Duodenal mucosa (tissue), 2 donors: ENCODE data around the gene KRT84.

Experiments used
- H3K27ac ChIP-seq: one replicate; pipeline ENCODE4 v1.7.0; 2013; ENCODE audit warnings: low read depth, low read length
- H3K27me3 ChIP-seq, 2 donors: one replicate each; pipeline ENCODE4 v1.7.0; 2013; ENCODE audit warnings: low read length in 2 of 2, control low read depth in 1 of 2; ENCODE audit not compliant: insufficient read depth in 2 of 2, control insufficient read depth in 1 of 2
- H3K36me3 ChIP-seq, 2 donors: one replicate each; pipeline ENCODE4 v1.7.0; 2013; ENCODE audit warnings: low read length in 2 of 2, control low read depth in 1 of 2; ENCODE audit not compliant: insufficient read depth in 2 of 2, control insufficient read depth in 1 of 2
- H3K4me1 ChIP-seq, 2 donors: one replicate each; pipeline ENCODE4 v1.7.0; 2013; ENCODE audit warnings: low read length in 2 of 2, control low read depth in 1 of 2; ENCODE audit not compliant: insufficient read depth in 2 of 2, control insufficient read depth in 1 of 2
- H3K4me3 ChIP-seq, 2 donors: one replicate each; pipeline ENCODE4 v1.7.0; 2013; ENCODE audit warnings: low read length in 2 of 2, low read depth in 1 of 2
- H3K9ac ChIP-seq, 2 donors: one replicate each; pipeline ENCODE4 v1.7.0; 2013; ENCODE audit warnings: low read length in 2 of 2, low read depth in 1 of 2
- H3K9me3 ChIP-seq, 2 donors: one replicate each; pipeline ENCODE4 v1.7.0; 2013; ENCODE audit warnings: low read length in 2 of 2, control low read depth in 1 of 2; ENCODE audit not compliant: control insufficient read depth in 1 of 2

Gene KRT84

DNA sequence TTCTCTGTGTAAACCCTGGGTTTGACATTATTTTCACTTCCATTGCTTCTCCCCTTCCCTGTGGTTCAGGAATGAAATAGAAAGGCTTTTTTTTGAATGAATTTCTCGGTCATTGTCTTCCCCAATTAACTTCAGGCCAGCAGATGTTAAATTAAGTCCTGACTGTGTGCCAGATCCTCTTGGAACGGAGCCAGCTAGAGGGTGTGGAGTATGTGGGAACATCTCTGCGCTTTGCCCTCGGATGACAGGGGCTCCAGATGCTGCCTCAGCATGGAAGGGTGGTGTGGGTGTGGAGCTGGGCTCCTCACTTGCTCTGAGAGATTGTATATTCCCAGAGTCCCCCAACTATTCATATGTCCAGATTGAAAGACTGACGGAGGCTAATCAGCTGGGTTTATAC lies 31.3 kb downstream of the KRT84 start:
- Histone ChIP-seq H3K4me1 (no peaks in the 10 kb centered on the region), H3K27ac (no peak overlapping the region), H3K4me3 (no peak overlapping the region), H3K27me3 (peaks cover 0 to 4% of the 10 kb centered on the region in 2 donors), H3K9me3 (no peaks in the 10 kb centered on the region), H3K9ac (no peak overlapping the region), H3K36me3 (no peaks in the 10 kb centered on the region)

DNA sequence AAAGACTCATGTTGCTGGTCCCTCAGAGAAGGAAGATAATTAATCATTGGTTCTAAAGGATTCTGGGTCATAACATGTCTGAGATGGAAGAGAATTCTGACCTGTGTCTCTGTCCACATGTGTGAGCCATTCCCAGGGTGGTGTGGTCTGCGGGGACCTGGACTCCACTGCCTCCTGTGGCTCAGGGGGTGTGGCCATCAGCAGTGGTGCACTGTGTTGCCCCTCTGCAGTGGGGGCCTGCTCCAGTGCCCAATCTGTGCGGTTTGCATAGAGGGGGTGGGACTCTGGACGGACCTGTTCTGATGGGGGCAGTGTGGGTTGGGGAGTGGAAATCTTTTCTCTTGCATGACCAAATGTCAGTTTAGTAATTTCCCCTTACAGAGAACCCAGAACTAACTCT lies 31.7 kb downstream of the KRT84 start:
- H3K9ac ChIP-seq, result no peak overlapping the region
- H3K27me3 ChIP-seq, result peaks cover 0 to 4% of the 10 kb centered on the region in 2 donors
- no peaks in the 10 kb centered on the region for H3K9me3 ChIP-seq
- H3K36me3 ChIP-seq, result no peaks in the 10 kb centered on the region
- no peak overlapping the region for H3K4me3 ChIP-seq
- H3K4me1 ChIP-seq, result no peaks in the 10 kb centered on the region
- H3K27ac ChIP-seq, result no peak overlapping the region

DNA sequence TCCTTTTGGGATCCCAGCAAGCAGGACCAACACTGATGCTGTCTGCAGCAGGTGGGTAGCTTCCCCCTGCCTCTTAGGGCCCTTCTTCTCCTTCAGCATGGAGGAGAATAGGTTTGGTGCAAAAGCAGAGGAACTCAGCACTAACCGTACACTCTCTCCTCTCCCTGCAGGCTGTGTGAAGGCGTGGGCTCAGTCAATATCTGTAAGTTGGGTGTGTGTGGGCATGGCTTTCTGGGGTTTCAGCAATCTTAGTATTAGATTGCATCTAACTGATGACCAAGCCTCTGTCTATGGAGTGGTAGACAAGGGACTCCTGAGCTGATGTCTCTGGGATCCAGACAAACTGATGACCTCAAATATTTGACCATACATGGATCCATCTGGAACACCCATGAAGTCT lies 32.5 kb downstream of the KRT84 start:
- Histone ChIP-seq H3K9ac (no peak overlapping the region), H3K27me3 (peaks cover 0 to 4% of the 10 kb centered on the region in 2 donors), H3K4me3 (no peak overlapping the region), H3K4me1 (peaks cover 0 to 5% of the 10 kb centered on the region in 2 donors), H3K36me3 (no peaks in the 10 kb centered on the region), H3K27ac (no peak overlapping the region), H3K9me3 (no peaks in the 10 kb centered on the region)

DNA sequence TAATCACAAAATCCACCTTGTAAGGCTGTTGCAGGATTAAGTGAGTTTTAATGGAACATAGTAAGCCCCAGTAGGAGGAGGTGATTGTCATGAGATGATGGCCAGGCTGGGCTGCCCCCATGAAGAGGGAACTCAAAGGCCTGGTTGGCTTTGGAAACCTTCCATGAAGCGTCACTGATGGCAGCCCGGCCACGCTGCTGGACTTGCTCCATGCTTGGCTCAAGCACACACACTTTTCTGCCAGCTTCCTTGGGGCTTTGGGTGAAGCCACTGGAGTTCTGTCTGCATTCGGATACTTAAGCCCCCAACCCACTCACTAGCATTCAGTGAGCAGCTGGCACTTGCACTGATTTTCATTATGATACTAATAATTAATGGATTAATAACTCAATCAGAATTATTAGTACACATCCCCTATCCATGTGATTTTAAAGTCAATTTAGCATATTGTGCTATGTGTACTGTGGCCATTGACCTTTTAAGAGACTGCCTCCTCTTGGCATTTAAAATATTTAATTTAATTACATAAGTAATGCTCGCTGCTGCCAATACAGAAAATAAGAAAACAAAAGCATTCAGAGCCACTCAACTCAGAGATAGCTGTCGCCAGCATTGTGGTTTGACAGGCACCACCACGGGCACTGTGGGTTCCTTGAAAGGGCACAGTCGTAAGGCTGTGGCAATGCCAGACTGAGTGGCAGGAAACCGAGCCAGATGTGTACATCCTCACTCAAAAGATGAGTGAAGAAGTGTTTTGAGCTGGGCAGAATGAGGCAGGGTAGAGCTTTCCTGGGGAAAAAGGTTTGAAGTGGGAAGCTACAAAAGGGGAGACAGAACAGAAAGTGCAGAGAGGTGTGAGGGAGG lies 34.0 kb downstream of the KRT84 start:
- Histone ChIP-seq H3K9me3 (no peaks in the 10 kb centered on the region), H3K4me1 (peaks cover 7 to 13% of the 10 kb centered on the region in 2 donors), H3K4me3 (no peak overlapping the region), H3K36me3 (no peaks in the 10 kb centered on the region), H3K9ac (no peak overlapping the region), H3K27ac (no peak overlapping the region), H3K27me3 (peaks cover 0 to 4% of the 10 kb centered on the region in 2 donors)

DNA sequence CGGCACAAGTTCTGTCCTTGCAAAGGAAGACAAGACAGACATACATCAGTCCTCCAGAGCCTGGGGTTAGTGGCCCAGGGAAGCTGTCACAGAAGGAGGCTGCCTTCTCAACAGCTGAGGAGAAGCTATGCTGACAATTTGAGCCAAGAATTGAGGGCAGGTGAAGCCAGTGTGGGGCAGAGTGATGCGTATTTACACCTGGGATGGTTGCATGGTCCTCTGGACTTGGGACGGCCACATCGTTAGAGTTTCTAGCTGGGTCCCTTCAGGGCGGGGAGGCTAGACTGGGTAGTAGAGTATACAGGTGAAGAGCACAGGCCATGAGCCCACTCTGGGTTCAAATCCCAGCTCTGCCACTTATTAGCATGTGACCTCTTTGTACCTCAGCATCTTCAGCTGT lies 34.7 kb downstream of the KRT84 start:
- Histone ChIP-seq H3K27ac (no peak overlapping the region), H3K9ac (no peak overlapping the region), H3K4me3 (no peak overlapping the region), H3K27me3 (peaks cover 0 to 4% of the 10 kb centered on the region in 2 donors), H3K4me1 (peaks cover 7 to 13% of the 10 kb centered on the region in 2 donors), H3K9me3 (no peaks in the 10 kb centered on the region), H3K36me3 (no peaks in the 10 kb centered on the region)

DNA sequence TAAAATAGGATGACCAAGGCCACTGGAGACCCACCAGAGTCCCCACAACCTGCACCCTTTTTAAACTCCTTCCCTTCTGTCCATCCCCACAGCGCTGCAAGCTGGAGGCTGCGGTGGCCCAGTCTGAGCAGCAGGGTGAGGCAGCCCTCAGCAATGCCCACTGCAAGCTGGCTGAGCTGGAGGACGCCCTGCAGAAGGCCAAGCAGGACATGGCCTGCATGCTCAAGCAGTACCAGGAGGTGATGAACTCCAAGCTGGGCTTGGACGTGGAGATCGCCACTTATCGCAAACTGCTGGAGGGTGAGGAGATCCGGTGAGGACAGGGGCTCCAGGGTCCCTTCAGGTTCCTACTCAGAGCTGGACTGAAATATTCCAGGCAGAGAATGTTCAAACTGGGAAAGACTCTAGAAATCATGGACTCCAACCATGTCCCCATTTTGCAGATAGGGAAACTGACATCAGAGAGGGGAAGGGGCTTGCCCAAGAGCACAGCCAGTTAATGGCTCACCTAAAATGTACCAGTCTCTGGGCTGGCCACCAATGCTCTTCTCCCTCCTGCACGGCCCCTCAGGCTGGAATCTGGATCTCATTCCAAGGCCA lies 35.3 kb downstream of the KRT84 start:
- Histone ChIP-seq H3K27me3 (peaks cover 0 to 4% of the 10 kb centered on the region in 2 donors), H3K9me3 (no peaks in the 10 kb centered on the region), H3K36me3 (no peaks in the 10 kb centered on the region), H3K4me3 (no peak overlapping the region), H3K27ac (no peak overlapping the region), H3K9ac (no peak overlapping the region), H3K4me1 (peaks cover 7 to 13% of the 10 kb centered on the region in 2 donors)

DNA sequence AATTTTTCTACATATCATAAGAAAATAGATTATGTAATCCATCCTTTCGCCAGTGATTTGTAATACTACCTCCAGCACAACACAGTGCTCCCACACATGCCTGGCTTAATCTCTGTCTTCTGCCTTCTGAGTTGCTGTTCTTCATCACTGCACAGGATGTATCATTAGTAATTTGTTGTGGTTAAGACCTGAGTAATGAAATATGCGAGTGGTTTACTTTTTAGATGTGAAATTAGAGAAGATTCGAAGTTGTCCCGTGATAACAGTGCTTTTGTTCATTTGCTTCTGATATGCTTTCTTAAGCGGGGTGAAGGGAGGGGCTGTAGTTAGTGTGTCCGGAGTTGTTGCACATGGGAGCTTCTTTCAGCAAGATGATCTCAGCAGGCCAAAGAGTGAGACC lies 36.3 kb downstream of the KRT84 start:
- no peaks in the 10 kb centered on the region for H3K9me3 ChIP-seq
- H3K9ac ChIP-seq, result no peak overlapping the region
- no peaks in the 10 kb centered on the region for H3K36me3 ChIP-seq
- H3K4me1 ChIP-seq, result peaks cover 7 to 13% of the 10 kb centered on the region in 2 donors
- no peaks in the 10 kb centered on the region for H3K27me3 ChIP-seq
- no peak overlapping the region for H3K4me3 ChIP-seq
- H3K27ac ChIP-seq, result no peak overlapping the region

DNA sequence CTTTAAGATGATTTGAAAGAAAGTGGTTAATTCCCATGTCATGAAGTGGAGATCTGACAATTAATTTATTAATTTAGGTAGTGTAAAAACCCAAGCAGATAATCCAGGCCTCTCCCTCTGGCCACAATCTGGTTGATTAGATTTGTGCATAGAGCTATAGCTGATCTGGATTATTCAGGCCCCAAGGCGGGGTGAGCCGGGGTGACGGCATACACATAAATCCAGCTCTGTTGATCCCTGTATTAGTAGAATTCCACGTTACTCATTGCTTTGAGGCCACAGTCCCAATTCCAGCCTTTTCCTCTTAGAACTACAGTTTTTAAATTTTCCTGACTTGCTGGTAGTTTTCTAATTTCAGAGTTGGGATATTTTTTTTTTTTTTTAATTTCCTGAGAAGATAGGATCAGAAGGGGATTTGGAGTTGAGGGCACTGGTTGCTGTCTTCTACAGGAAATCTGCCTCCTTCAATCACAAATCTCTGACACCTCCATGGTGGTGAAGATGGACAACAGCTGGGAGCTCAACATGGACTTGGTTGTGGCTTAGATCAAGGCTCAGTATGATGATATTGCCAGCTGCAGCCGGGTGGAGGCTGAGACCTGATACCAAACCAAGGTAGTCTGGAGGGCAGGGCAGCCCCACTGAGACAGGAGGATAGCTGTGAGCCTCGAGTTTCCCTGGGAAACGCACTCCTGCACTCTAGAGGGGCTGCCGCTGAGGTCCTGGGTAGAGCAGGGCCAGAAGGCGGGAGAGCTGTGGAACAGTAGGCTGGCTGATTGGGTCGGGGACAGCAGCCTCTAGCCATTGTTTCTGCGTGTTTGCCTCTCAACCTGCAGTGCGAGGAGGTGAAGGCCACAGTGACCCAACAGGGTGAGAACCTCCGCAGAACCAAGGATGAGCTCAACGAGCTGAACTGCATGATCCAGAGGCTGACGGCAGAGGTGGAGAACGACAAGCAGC lies 37.6 kb downstream of the KRT84 start:
- Histone ChIP-seq H3K36me3 (no peaks in the 10 kb centered on the region), H3K27ac (no peak overlapping the region), H3K4me1 (peaks cover 7 to 13% of the 10 kb centered on the region in 2 donors)

DNA sequence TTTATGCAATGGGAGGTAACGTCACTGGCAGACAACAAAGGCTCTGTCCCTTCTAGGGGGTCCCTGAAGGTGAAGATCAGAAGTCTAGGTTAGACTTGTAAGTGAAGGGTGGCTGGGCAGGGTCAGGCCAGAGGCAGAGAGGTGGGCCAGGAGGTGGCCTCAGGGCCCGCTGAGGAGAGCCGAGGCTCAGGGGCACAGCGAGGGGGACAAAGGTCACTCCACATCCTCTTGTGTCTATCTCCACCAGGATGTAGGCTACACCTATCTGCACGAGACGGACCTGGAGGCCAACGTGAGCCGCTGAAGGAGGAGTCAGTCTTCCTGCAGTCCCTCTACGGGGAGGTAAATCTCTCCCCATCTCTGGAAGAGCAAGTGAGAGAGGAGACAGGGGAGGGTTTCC lies 38.4 kb downstream of the KRT84 start:
- Histone ChIP-seq H3K9me3 (peaks cover 4 to 6% of the 10 kb centered on the region in 2 donors), H3K36me3 (no peaks in the 10 kb centered on the region), H3K4me1 (peaks cover 7 to 13% of the 10 kb centered on the region in 2 donors), H3K9ac (no peak overlapping the region), H3K4me3 (no peak overlapping the region), H3K27ac (no peak overlapping the region), H3K27me3 (no peaks in the 10 kb centered on the region)

More for the DNA sequence above, 37.6 kb downstream of the KRT84 start:
- Histone ChIP-seq H3K27me3 (no peaks in the 10 kb centered on the region), H3K9ac (no peak overlapping the region), H3K9me3 (peaks cover 4 to 6% of the 10 kb centered on the region in 2 donors), H3K4me3 (no peak overlapping the region)
